ENCODE data around the gene C1QTNF7.

Gene C1QTNF7, protein sequence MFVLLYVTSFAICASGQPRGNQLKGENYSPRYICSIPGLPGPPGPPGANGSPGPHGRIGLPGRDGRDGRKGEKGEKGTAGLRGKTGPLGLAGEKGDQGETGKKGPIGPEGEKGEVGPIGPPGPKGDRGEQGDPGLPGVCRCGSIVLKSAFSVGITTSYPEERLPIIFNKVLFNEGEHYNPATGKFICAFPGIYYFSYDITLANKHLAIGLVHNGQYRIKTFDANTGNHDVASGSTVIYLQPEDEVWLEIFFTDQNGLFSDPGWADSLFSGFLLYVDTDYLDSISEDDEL

DNA sequence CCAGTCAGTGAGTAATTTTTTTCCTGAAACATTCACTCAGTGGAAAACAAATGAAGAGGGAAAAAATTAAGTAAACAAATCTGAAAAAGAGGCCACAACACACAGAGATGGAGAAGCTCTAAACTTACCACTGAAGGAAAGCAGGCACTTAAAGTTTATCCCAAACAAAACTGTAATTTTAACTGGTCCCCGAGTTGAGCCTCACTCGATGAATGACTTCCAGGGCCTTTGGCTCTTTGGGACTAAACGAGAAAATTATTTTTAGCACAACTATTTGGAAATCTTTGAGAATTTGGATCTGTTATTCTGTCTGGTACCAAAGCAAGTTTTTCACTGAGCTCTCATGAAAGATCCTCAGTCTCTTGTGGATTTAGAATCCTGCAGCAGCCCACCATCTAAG lies at the start of gene C1QTNF7:
TSS of gene C1QTNF7 (plus strand) at position 333 of the 400 bp plus-strand sequence. CDS start 7,711 bp downstream, outside the sequence.
- no peak for DNase-seq

- peak; percentile 54 for DNase-seq
Observed at GRCh38 chr4:15378062-15378461, 49.8 kb upstream of the C1QTNF7 start.

DNA sequence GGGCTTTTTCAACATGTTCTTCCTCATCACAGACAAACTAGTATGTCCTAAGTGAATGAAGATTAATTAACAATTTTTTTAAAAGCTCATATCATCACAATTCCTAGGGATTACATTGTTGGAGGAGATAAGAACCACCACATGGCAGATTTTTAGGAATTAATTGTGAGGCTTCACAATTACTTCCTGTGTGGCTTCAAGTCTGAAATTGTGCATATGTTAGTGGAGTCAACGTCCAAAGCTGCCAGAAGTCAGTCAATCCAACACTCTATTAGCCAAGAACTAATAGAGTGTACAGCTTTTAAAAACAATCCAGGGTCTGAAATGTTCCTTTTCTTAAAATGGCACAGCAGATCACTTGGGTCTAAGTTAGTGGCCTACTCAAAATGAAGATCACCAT lies 49.3 kb upstream of the C1QTNF7 start:
- DNase-seq, result no peak

DNA sequence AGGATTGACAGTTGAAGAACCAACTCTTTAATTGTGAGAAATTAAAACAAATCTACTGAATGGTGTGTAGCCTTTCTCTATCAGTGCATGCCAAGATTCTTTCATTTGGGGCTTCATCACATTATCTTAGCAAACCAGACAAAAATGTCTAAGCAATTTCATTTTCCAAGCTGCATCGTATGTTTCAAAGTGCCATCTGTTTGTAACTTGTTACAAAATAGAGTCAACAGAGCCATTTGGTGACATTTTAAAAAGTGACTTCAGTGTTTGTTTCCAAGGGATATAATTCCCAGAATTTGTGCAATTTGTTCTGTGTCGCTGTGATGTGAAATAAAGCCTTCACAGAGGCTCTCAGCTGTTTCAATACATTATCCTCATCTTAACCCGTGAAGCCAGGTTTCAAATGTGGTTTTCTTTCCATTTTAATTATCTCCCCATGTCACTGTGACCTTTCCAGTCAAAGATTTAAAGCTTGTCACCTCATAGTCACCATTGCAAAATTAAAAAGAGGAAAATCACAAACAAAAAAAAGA lies 46.0 kb upstream of the C1QTNF7 start:
- DNase-seq, result no peak

DNA sequence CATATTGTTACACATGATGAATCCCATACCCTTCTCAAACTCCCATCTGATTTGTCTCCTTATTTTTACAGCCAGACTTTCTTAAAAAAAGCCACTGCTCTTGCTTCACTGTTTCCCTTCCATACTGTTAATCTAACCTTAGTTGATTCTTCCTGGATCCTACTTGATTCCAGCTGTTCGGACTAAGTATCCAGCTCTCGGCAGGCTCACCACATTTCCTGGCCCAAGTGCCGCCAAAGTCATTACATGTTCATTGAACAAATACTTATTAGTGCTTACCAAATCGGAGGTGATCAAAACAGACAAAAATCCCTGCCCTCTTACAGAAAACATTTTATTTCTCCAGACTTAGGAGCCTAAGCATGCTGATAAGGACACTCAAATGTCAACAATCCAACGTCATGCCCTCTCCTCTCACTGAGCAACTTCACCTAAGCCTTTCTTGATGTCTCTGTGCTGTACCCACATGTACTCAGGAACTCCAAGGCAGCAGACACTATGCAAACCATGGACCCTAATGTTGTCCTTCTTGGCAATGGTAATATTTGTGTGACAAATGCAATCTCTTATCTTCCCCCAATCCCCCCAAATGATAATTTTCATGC lies 45.1 kb upstream of the C1QTNF7 start:
- DNase-seq, result no peak

DNA sequence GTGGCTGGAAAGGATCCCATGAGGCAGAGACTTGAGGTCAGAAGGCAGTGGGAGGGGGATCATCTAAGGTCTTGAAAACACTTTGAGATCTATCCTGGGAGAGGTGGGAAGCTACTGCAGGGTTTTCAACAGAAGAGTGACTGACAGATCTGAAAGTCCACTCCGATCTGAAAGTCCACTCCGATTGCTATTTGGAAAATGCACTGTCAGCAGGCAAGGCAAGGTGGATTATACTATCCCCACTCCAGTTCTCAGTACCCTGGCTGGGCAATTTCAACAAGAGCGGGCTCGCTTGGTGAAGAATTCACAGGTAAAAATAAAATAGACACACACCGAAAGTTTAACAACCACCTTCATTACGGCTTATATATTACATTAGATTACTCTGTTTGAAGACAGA lies 42.3 kb upstream of the C1QTNF7 start:
- no peak for DNase-seq

- no peak for DNase-seq
Observed at GRCh38 chr4:15385928-15386327, 41.9 kb upstream of the C1QTNF7 start.

GRCh38 chr4:15390494-15390893 lies 37.3 kb upstream of the C1QTNF7 start:
- DNase-seq, result no peak

GRCh38 chr4:15392053-15392805 lies 35.6 kb upstream of the C1QTNF7 start:
- no peak for DNase-seq

DNA sequence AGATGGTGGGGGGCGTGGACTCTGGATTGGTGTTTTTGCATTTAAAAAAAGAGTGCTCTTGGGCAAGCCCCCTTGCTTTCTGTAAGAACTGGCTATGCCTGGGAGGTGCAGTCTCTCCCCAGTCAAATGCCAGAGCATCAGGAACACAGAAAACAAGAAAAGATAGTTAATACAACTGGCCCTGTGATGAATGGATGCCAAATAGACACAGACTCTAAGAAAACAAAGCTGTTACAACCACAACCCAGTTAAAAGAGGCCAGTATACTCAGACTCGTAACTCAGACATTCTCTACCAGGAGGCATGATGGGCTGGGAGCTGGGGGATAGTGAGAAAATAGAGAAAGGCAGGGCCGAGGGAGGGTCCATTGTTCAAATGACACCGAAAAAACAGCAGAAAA lies 32.5 kb upstream of the C1QTNF7 start:
- no peak for DNase-seq

DNA sequence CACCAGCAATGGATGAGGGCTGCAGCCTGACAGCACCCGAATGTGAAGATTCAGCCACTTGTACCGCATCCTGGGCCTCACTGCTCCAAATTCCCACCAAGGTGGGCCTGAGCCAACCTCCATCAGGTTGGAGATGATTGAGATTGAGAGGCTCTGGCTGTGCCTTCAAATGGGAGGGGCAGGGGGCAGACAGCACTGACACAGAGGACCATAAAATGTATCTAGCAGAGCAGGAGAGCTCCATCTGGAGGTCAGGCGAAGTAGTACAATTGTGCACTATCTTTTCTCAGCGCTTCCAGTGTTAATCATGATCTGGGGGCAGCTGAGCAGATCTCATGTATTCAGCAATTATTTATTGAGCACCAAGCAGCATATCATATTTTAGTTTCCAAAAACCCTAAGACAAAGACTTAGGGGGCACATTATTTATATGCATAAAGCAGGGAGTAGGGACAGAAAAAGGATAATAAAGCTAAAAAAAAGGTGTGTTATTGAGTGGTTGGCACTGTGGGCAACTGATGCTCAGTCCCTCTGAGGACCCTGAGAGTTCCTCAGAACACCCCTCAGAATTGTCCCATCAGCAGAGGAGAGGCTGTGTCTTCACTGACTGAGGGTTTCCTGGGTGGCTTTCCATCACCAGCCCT lies 31.6 kb upstream of the C1QTNF7 start:
- DNase-seq, result peak; percentile 33

GRCh38 chr4:15398001-15398400 lies 29.8 kb upstream of the C1QTNF7 start:
- no peak for DNase-seq

- DNase-seq, result no peak
Observed at GRCh38 chr4:15398732-15399131, 29.1 kb upstream of the C1QTNF7 start.

DNA sequence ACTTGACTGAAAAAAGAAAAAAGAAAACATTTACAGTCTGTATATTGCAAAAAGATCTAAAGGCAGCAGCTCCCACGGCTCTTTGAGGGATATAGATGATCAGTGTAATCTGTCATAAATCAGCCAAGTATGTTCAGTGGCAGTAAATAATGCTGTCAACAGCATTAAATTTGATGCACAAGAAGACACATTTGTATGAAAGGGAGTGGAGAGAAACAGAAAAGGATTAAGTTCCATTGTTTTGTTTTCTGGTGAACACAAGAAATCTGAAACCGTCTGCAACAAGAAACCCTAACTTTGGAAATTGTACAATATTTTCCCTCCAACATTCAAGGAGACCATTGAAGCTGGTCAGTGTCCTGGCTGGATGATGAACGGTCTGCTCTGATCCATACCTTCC lies 27.6 kb upstream of the C1QTNF7 start:
- DNase-seq, result no peak

GRCh38 chr4:15400981-15401671 lies 26.7 kb upstream of the C1QTNF7 start:
- peak; percentile 85 for DNase-seq

- DNase-seq, result peak; percentile 81
Observed at GRCh38 chr4:15402146-15402545, 25.7 kb upstream of the C1QTNF7 start.

DNA sequence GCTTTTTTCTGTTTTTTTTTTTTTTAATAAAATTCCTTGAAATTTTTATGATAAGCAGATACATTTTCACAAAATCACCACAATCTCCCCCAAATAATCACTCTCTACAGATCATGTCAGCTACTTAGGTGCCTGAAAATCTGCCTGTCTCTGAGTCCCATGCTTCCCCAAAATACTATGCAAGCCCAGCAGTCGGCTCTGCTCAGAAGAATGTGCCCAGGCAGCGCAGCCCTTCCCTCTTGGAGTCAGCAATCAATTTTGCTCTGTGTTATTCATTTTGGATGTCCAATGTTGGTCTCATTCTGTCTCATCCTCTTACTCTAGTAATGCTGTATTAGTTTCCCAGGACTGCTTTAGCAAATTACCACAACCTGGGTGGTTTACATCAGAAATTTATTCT lies 24.9 kb upstream of the C1QTNF7 start:
- peak; percentile 15 for DNase-seq

DNA sequence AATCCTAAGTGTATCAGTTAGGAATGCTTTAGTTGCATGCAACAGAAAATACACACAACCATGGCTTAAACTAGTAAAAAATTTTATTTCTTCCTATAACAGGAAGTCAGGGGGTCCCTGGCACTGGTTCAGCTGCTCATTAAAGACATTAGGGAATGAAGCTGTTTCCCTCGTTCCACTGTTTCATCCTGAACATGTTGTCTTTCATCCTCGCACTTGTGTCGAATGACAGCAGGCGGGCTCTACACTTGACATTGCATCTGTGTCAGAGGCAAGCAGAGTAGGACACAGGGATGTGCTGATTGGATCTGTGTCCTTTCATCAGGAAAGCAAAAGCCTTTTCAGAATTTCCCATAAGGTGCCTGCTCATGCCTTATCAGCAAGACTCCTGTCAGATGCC lies 22.8 kb upstream of the C1QTNF7 start:
- DNase-seq, result no peak

- peak; percentile 22 for DNase-seq
Observed at GRCh38 chr4:15410750-15411149, 17.1 kb upstream of the C1QTNF7 start.

GRCh38 chr4:15412461-15412860 lies 15.4 kb upstream of the C1QTNF7 start:
- no peak for DNase-seq

DNA sequence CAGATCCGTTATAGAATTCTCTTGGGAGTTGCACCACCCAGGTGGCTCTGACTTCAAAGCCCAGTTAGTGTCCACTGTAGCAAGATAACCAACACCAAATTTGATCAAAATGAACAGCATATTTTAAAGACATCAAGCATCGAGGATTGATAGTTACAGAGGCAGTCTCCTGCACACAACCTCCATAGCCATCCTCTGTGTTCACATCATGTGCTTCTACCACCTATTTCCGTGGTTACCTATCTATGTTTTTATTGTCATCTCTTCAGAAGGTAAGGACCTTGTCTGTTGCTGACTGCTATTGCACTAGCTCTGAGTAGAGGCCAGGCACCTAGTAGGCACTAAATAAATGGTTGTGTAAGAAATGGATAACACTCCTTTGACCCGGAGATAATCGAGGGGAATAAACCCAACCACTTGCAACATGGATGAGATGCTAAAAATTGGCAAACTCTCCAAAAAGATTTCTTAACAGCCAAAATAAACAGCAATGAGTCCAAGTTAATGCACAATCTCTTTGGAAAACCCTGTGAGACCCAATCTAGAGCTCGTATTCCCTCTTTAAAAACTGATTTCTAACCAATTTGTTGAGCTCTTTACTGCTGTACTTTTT lies 14.7 kb upstream of the C1QTNF7 start:
- no peak for DNase-seq

DNA sequence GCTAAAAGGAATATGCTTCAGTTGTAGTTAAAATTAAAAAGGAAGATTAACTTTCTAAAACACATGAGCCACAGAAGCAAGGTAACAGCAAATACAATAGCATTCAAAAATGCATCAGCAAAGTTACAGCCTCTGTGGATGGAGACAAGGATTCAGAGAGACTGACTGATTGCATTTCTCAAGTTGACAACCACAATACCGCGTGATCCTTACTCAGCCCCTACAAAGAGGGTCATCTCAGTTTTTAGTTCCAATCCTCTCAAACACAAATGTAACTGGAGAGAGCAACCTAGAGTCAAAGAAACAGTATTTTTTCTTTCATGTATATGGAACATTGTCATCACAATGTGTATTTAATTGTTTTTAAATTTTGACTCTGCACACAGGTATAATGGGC lies 14.2 kb upstream of the C1QTNF7 start:
- DNase-seq, result no peak

Data from HCEC 1CT (cell line).